HG03064 (cell line): ENCODE measurements around the gene LHX8.
"Not testable (repeated sequence)": the region's sequence is repeated elsewhere in the genome, so short reads cannot be mapped to it uniquely, and the experiment has no call there.

Source experiments
- ATAC-seq: cut with Tn5 transposase; IDR thresholded peaks from one replicate; pipeline ENCODE4 v1.9.1; 2021; ENCODE audit warnings: low read depth; ENCODE audit not compliant: unreplicated experiment

Gene LHX8

DNA sequence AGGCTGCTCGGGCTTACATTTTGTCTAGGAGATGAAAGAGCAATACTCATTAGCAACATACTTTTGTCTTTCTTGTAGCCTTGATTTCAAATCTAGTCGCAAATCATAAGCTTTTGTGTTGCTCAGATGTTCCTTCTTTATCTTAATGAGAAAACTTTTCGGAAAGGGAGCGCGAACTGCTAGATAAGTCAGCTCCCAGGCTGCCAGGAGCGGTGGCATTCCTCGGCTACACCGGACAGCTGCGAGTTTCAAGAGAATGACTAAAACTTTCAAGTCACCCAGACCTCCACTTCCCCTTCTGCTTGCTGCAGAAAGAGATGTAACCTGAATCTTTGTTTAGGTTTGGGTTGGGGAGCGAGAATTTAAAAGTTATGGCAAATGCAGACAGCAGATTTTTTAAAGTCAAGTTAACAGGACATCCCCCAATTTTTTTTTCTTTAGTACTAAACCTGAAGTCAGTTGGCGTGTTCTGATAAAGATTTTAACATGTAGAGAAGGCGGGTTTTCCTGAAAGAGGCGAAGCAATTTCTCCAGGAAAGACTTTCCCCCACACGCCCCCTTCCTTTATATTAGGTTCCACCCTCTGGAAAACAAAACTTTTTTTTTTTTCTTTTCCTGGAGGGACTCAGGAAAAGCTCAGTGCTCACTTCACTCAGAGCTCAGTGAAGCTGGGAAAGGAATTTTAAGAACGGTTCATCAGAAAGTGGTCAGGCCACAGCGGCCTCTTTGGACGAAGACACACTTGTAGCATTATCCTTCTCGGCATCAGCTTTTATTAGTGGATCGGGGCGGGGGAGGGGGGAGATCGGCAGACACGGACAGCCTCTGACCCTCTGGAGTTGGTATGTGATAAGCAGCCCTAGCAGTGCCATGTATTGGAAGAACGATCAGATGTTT is at the start of gene LHX8:
Gene LHX8 (plus strand): TSS at position 639 of the 897 bp plus-strand sequence. CDS start 2,227 bp downstream, outside the sequence.
- ATAC-seq = no peak

DNA sequence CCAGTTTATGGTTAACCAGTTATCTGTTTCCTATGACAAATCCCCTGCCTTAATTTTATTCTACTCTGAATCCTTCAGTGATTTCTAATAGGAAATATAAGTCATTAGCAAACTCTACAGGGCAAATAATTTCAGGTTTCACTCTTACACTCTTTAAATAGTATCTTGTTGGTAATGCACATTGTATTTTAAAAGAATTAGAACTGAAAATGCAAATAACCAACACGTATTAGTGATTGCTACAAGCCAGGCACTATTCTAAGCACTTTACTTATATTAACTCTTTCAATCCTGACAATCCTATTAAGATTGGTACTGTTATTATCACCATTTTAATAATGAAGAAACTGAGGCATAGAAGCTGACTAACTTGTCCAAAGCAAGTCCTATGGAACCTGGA is 48.3 kb upstream of the LHX8 start:
- no peak for ATAC-seq

DNA sequence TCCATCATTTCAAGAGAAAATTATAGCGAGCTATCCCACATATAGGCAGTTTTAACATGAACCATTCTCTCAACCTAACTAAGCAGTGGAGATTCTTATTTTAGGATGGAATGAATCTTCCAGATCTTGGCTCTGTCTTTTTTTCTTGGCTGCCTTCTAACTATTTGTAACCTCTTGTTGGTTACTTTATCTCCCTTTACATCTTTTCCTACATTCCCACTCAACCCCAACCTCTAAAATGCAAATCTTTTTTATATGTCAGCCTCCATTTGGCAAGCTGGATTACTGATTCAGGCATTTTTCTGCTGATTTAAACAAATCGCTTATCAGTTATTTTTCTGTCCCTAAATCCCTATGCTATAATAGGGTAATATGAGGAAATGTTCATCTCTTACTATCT is 46.9 kb upstream of the LHX8 start:
- no peak for ATAC-seq

DNA sequence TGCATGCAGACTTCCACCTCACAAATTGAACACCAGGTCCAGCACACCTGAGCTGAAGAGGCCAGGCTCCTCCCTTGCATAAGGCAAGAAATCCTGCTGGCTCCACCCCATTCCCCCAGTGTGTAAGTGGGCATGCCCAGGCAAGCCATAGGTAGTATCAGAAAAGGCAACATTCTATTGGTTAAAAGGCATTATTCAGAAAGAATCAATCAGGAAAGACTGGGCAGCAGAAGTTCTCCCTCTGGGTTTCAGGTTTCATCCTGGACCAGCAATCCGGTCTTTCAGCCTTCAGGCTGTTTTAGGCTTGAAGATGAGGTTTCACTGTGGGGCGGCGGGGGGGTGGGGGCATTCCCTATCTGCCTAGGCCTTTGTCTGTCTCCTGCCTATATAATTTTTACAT is 42.0 kb upstream of the LHX8 start:
- ATAC-seq = no peak

DNA sequence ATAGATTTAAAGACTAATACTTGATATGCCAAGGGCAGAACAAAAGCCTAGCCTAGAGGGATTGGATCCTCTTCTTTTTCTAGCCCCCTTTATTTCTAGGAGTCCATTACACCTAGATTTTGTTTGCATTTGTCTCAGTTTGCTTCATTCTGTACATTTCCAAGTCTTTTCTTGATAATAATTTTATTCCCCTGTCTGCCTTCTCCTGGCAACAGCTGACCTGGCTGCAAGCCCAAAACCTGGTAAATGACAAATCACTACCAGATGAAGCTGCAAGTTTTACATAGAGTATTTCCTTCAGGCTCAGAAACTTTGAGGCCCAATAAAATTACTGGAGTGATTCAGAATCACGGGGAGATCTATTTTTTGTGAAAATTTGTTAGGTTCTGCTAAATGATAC is 36.5 kb upstream of the LHX8 start:
- no peak for ATAC-seq

DNA sequence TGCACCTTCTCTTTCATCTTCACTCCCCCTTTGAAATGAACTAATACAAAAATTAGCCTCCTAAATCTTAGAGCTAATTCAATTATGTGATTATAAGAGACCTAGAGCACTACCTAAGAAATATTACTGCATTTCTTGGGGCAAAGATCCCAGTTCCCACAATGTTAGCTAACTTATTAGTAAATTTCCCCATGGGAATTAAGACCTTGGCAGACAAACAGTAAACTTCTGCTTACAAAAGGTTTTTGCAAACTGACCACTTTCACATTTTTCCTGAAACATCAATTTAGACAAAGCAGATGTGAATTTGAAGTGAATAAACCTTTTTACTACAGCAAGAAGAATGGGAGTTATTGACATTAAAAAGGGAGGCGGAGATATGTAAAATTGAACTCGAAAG is 34.6 kb upstream of the LHX8 start:
- ATAC-seq = no peak

DNA sequence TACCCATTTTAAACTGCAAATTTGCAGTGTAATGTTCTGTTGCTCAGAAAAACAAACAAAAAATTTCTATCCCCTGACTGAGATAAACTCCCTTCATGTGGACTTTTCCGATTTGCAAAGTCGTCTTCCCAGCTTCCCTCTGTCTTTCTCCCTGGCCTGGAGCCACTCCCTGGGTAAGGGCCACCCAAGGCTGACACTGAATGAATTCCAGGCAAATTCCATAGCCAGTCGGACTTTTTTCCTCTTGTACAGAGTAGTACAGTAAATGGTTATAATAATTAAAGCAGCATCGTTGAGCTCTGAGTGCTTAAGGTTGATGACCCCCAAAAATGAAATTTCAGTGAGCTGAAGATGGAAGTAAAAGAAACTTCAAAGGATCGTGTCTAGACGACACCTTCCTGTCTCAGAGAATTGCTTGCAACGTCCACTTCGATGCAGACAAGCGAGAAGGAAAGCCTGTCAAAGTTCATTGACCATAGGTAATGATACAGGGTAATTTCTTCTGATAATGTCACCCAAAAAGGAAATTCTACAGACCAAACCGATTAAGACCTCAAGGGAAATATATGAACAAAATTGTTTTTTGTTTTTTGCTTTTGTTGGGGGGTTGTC is 33.6 kb upstream of the LHX8 start:
- no peak for ATAC-seq

DNA sequence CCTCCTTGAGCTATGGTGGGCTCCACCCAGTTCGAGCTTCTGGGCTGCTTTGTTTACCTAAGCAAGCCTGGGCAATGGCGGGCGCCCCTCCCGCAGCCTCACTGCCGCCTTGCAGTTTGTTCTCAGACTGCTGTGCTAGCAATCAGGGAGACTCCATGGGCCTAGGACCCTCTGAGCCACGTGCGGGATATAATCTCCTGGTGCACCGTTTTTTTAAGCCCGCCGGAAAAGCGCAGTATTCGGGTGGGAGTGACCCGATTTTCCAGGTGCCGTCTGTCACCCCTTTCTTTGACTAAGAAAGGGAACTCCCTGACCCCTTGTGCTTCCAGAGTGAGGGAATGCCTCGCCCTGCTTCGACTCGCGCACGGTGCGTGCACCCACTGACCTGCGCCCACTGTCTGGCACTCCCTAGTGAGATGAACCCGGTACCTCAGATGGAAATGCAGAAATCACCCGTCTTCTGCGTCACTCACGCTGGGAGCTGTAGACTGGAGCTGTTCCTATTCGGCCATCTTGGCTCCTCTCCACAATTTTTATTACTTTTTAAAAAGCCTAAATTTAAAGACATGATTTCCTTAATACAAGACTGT is 21.7 kb upstream of the LHX8 start:
- not testable (repeated sequence) for ATAC-seq

DNA sequence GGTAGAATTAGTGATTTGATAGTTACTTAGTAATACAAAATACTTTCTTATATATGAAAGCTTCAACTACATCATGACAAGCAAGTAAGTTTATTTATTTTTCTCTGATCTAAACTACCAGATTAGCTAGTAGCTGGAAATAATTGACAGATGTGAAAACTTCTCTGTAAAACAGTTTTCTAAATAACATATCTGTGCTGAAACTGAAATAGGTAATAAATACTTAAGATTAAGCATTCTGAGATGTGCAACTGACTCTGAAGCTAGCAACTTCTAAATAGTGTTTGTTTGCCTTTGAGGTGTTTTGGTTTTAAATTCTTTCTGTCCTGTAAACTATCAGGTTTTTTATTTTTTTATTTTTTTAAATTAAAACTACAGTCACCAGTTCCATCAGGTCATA is 18.5 kb upstream of the LHX8 start:
- ATAC-seq = no peak

DNA sequence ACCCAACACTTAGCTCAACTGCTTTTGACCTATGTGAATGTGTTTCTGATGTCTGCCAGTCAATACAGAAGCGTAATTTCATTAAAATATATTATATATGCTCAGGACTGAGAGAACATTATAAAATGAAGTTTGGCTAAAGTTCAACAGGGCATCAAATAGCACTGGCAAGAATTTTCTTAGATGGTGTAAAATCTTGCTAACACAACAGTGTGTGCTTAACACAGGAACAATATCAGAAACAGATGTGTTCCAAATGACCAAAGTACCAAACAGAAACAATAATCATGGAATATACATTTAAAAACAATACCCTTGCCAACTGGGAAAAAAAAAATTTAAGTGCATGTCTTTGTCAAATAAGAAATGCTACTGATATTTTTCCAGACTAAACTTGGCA is 10.4 kb upstream of the LHX8 start:
- no peak for ATAC-seq

DNA sequence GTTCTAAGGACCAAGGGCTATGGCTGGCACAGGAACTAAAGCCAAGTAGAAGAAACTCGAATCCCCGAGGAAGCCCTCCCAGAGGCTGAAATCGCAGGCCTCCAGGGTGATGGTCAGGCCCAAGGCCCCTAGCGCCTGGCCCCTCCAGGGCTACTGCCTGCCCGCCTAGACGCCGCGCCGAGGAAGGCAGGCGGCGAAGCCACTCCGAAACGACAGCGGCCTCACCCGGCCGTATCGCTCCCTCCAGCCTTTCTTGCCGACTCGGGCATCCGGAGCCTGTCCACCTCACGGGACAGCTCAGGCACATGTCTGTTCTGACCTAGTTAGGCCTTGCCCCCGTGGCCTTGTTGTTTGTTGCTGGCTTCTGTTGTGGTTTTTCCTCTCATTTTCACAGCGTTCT is 9.7 kb upstream of the LHX8 start:
- ATAC-seq = no peak

DNA sequence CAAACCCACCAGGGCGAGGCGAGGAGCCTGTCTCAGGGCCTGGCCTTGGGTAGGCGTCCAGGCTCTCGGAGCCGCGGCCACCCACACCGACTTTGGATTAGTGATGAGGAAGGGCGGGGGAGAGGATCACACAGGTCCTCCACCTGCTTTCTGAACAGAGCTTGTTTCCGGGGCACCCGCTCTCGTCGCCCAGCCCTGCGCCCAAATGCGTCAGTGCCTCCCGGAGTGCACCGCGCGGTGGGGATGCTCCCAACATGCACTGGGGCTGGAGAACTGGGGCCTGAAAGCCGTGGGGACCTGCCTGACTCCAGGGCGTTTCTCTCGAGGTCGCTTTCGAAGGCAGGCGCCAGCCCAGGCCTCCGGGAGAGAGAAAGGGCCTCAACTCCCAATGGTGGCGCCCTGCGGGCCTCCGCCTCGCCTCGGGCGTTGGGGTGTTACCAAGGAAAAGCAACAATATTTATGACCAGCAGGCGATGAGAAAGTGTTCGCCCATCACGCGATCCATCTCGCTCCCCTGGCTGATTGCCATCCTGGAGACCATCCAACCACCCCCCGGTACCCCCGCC is 8.9 kb upstream of the LHX8 start:
- no peak for ATAC-seq

DNA sequence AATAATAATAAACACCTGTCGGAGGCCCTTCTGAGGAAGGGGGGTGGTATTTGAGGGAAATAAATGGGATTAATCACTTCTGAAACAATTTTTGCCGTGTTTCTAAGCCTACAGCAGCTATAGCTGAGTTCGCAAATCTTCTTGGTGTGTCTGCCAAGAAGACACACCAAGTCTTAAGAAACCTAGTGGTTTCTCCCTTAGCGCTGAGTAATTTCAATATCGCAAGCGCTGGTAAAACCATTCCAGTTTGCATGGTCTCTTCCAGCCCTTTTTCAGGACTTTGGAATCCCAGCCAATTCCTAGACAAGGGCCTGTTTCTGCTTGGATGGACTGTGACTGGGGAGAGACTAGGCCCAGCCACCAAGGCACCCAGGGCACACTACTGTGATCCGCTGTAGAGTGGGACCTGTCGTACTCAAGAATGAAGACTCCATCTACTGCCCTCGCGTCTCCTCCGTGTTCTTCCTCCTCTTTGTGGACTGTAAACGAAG is 7.5 kb upstream of the LHX8 start:
- ATAC-seq = no peak

DNA sequence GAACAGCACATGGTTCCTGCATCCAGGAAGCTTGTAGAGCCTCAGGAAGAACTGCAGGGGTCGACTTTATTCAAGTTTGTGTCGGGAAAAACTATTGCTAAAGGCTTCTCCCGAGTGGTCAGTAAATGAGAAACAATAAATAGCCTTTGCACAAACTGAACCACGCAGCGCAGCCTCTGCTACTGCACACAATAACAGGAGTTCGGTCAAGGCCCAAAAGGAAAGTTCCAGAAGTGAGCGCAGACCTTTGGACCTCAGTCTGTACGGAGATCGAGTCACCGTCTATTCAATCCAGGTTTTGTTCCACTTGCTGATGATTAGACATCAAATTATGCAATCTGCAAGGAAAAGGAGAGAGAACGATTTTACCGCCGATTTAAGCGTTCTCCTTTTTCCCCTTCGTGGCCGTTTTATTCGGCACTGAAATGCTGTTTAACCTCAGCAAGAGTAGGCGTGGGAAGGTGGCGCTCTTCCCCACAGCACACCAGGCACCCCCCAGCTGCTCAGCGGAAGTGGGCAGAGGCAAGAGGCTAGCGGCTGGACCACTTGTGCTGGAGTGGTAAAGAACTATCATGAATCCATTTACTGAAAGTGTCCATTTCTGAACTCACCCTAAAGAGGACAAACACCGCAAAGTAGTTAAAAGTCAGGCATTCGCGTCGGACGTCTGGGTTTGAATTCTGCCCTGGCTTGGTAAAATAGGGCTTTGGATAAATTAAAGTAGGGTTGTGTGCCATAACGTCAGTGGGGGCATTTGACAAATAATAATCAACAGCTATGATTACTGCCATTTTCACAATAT is 6.1 kb upstream of the LHX8 start:
- ATAC-seq = no peak

DNA sequence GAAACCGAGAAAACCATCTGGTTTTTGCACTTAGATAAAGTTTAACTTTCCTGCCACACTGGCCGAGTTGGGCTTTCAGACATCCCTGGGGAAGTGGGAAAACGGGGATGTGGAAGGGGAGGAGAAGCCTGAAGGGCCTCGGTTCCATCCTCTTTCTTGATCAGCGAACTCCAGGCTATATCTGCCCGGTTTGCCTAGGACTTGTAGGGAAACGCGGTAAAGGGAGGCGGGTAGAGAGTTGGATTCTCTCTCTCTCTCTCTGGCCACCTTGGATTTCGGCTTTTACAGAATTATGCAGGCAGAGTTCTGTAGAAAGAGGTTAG is 4.6 kb upstream of the LHX8 start:
- ATAC-seq = no peak

DNA sequence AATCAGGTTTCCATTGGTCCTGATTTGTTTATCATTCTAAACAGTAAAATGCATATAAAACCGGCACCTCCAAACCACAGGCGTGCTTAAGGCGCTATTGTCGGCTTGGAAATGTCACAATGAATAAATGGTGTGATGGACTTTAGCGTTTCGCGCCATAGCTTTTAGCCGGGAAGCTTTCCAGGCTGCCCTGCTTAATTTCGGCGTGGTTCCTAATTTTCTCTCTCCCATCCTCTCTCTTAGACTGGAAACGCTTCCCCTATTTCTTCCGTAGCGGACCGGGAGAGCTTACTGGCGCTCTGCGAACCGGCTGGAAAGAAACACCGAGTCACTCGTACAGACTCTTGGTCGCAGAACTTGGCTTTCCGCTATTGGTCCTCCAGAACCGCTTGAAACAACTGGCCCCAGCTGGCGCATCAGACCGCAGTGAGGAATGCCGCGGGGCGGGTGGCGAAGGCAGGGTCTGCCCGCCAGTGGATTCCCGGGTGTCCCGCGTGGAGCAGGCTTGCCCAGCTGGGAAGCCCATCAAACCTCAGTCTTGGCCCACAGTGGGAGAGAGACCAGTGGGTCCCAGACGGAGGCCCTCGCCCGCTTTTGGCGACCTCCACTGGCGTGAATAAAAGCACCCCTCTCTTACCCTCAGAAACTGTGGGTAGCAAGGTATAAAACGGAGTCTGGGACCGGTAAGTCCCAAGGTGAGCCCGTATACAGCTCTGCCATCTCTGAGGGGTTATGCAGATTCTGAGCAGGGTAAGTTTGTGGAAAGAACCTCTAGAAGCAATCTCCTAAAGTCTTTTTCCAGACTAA is 4.0 kb upstream of the LHX8 start:
- no peak for ATAC-seq

DNA sequence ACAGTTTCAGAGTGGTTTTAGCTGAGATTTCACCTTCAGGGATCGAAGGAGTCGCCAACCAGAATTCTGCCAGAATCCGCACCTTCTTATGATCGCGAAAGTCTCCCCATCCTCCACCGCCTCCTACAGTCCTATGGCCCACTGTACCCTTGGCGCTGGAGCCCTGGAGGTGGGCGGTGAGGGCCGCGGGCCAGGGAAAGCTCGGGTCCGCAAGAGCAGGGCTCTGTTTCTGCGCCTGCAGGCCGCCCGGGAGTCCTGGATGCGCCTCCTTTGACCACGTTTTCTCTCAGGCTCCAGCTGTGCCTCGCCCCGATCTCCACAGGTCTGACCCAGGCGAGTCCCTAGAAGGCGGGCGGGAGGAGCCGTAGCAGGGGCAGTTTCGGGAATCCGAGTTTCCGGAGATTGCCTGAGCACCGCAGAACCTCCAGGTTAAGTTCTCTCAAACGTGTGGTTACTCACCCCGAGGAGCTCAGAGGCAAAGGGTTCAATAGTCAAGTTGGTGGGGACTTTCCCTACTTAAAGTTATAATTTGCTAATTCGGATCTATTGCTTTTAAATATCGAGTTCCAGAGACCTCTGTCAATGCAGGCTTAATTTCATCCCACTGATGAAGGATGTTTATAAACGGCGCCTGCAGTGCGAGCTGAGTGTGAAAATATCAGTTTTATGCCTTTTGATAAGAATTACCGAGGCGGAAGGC is 3.2 kb upstream of the LHX8 start:
- ATAC-seq = no peak

DNA sequence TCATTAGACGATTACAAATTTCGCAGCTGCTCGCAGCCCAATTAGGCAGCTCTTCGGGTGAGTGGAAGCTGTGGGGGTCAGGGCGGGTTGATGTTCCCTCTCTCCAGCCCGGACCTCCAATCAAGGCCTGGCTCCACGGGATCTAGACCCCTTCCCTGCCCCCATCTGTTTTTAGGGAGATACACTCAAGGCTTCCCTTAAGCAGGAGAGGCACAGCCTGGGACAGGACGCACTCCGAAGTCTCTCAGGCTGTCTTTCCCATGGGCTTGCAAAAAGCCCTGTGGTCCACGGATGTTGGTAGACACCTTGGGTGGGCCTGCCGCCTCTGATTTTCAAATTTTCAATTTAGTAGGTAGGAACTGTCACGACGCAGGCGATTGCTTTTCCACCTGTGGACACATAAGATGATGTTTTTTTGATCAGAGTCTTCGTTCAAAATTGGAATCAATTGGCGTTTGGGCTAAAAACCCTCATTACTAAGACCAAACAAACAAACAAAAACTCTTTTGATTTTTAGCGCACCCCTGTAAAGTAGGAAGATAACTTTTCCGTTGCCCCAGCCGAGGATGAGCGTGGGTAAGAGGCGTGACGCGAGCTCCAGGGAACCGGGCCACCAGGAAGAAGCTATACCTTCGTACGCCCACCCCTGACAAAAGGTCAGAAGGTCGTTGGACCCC is 2.5 kb upstream of the LHX8 start:
- ATAC-seq = no peak
